ENCODE results near the gene LY86. TPM values are rescaled to one million over a fixed set of nuclear protein-coding genes. Genes with fewer than 3 reads are reported as not detected.

Gene LY86
- total and polyA plus RNA-seq, 2 donors (not counting 3 experiments of a cell fraction or from before 2014, with no cell fraction given), result not detected

DNA sequence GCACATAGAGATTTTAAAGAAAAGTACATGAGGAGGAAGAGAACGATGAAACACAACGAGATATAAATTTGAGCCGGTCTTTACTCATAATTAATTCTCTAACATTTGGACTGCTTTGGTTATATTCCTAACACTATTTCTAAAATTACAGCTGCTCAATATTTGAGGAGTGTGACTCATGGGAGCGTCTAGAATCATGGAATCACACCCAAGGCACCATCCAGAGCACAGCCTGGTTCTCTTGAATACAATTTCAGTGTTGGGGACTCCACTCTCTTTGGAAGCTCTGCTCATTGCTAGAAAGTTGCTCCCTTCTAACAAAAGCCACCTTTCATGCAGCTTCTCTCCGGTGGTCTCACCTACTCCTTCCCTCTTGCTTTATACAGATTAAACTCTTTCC lies 64.4 kb downstream of the LY86 start:
- BruUV-seq (replicated peaks), result no TSS peak
- H3K36me3 ChIP-seq (ENCODE audit: control insufficient read depth in 2 of 2, extremely low read depth in 1 of 2, insufficient read depth in 2 of 2, low read length in 2 of 2), result no peaks in the 10 kb centered on the region
- DNase-seq (ENCODE audit: low read depth, low spot score) (no peak), FAIRE-seq (no peak)
- ChIA-PET POLR2A (no interaction called here), CTCF (no interaction called here)
- H3K27me3 ChIP-seq (ENCODE audit: control insufficient read depth in 2 of 2, insufficient read depth in 2 of 2, low read length in 2 of 2), result no peaks in the 10 kb centered on the region
- dilution Hi-C loops (cut with MboI; ENCODE audit: extremely low pct_ligation_motif_present, low sequenced_read_pairs) (no loop called here), intact Hi-C loops (cut with micrococcal nuclease) (no loop called here)
- no peak overlapping the region for H3K4me2 ChIP-seq (ENCODE audit: insufficient read depth, low read length)
- H3K4me1 ChIP-seq (ENCODE audit: control insufficient read depth, extremely low read depth, insufficient read depth, low read length), result peaks cover 18% of the 10 kb centered on the region
- no peaks in the 10 kb centered on the region for H3K79me2 ChIP-seq (ENCODE audit: control insufficient read depth, insufficient read depth, low read length)
- no peaks in the 10 kb centered on the region for H3K9me1 ChIP-seq (replicated peaks; ENCODE audit: control insufficient read depth, extremely low read depth, insufficient read depth, low read length)
- H3K9me3 ChIP-seq (replicated peaks; ENCODE audit: control insufficient read depth, insufficient read depth, low read length), result no peaks in the 10 kb centered on the region
- no peaks in the 10 kb centered on the region for H4K20me1 ChIP-seq (replicated peaks; ENCODE audit: control insufficient read depth, extremely low read depth, insufficient read depth, low read length)
- H3K9ac ChIP-seq (replicated peaks; ENCODE audit: extremely low read depth, insufficient read depth, low read length), result no peak overlapping the region
- no peak overlapping the region for H3K4me3 ChIP-seq (replicated peaks in 1 of 3; ENCODE audit: insufficient read depth in 1 of 3, low read depth in 1 of 3, low read length in 3 of 3)
- H2AFZ ChIP-seq (ENCODE audit: low read depth, low read length), result no peak overlapping the region
- H3K27ac ChIP-seq (ENCODE audit: insufficient read depth, low read depth, low read length), result no peak overlapping the region
- TF ChIP-seq JUN (IDR thresholded peaks at IDR 0.05; ENCODE audit: borderline replicate concordance, insufficient read depth, insufficient read length, low read depth) (no peak), POLR2A (IDR thresholded peaks at IDR 0.05; ENCODE audit: low read depth, low read length) (no peak), CTCF (IDR thresholded peaks at IDR 0.05; ENCODE audit: extremely low read depth in 1 of 2, insufficient read depth in 1 of 2, low read depth in 1 of 2, low read length in 2 of 2) (no peak), POLR2AphosphoS5 (IDR thresholded peaks at IDR 0.05; ENCODE audit: insufficient read depth, low read depth, low read length) (no peak)
- TF ChIP-seq, protein P1, sequence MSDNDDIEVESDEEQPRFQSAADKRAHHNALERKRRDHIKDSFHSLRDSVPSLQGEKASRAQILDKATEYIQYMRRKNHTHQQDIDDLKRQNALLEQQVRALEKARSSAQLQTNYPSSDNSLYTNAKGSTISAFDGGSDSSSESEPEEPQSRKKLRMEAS (IDR thresholded peaks at IDR 0.05; ENCODE audit: insufficient read depth, insufficient read length), result no peak
